Cardiac fibroblast (primary cell): ENCODE data around the gene GLE1.

Experiments
- DNase-seq, 2 donors: peaks; one replicate each; pipeline versions ENCODE4 v3.0.0 to v3.0.0-alpha.2; 2010; ENCODE audit warnings: low read depth in 2 of 2
- H3K4me3 ChIP-seq, 2 donors: replicated peaks in 1 of 2; 1 replicate in 1 of 2; 2 replicates in 1 of 2; pipeline ENCODE4 v1.5.1; 2011; ENCODE audit warnings: low read depth in 2 of 2, low read length in 2 of 2, mild to moderate bottlenecking in 2 of 2, moderate library complexity in 1 of 2
- TF ChIP-seq, protein P1 (sequence below): IDR thresholded peaks from one replicate; pipeline ENCODE4 v1.5.1; 2011; ENCODE audit warnings: low read depth, mild to moderate bottlenecking, low read length, inconsistent platforms

Gene GLE1

DNA sequence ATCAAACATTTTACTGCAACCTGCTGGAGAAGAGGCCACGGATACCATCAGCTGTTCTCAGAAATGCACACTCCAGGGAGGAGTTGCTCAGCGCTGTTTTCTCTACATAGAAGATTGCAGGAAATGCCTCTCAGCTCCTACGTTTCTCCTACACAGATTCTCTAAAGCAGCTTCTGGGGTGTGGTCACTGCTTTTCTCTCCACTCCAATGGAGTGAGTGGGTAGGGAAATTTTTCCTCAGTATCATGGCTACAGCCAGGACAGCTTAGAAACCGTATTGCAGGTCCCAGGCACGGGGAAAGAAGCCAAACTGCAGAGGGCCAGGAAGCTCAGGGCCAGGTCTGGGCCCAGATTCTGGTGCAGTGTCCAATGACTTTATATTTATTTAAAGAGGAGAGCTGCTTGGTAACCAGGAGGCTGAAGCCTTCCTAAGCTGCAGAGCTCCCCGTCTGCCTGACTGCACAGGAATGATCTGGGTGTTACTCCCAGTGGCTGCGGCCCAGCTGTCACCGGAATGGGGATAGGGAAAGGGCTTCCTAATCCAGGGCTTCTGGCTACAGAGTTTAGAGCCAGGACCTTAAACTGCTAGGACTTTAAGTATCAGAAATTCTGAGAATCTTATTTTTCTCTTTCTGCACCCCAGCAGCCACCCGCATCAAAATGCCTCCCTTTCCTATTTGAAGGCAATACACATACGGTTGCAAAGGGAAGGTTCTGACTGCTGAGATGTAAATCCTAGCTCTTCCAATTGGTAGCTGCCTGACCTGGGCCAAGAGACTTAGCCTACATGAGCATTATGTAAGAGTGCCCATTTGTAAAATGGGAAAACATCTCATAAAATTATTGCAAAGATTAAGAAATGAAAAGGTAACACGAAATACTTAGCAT, 46.5 kb downstream of the GLE1 start:
- H3K4me3 ChIP-seq, result peak overlapping the region; percentile 61 to 64
- DNase-seq, result peak; percentile 63 to 77
- TF ChIP-seq, protein P1, sequence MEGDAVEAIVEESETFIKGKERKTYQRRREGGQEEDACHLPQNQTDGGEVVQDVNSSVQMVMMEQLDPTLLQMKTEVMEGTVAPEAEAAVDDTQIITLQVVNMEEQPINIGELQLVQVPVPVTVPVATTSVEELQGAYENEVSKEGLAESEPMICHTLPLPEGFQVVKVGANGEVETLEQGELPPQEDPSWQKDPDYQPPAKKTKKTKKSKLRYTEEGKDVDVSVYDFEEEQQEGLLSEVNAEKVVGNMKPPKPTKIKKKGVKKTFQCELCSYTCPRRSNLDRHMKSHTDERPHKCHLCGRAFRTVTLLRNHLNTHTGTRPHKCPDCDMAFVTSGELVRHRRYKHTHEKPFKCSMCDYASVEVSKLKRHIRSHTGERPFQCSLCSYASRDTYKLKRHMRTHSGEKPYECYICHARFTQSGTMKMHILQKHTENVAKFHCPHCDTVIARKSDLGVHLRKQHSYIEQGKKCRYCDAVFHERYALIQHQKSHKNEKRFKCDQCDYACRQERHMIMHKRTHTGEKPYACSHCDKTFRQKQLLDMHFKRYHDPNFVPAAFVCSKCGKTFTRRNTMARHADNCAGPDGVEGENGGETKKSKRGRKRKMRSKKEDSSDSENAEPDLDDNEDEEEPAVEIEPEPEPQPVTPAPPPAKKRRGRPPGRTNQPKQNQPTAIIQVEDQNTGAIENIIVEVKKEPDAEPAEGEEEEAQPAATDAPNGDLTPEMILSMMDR, result no peak

DNA sequence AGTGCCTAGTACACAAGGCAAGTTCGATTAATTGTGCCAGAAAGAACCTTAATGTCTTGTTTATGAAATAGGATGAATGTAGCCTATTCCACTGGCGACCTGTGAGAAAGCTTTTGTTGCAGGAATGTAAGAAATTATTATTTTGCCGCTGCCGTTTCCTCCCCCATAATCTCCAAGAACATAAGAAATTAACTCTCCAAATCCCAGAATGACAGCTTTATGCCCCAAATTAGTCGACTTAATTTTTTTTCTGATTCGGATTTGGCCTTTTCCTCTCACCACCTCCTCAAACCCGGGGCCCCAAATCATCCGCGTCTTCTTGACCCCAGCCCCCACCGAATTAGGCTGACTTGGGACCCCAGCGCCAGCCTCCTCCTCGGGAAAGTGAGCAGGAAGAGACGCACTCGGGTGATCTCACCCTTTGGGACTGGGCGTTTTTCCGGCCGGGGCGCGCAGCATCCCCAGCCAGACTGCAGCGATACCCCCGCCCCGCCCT, 47.2 kb downstream of the GLE1 start:
- H3K4me3 ChIP-seq, result peak overlapping the region; percentile 61 to 64
- DNase-seq, result peak in 1 of 2 donors; percentile 31
- TF ChIP-seq, protein P1, result no peak

DNA sequence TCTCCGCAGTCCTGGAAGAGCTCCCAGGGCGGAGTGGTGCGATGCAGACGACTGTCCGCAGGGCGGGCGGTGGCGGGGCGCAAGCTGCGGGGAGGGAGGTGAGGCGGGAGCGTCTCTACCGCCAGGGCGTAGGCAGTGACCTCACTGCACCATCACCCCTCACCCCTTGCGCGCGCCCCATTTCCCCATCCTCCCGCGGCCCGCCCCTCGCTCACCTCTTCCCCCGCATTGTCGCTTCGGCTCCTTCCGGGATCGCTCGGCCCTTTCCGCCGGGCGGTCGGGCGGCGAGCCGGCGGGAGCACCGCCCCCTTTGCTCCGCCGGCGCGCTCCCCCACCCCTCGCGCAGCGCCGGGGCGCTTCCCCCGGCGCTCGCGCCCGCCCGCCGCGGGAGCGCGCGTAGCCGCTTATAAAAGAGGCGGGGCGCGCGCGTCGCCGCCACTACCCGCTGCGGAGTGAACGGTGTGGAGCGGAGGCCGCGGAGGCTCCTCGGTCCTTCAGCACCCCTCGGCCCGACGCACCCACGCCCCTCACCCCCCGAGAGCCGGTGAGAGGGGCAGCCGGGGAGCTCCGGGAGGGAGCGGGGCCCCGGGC, 47.7 kb downstream of the GLE1 start, which contains the start of gene SPTAN1:
TSS of gene SPTAN1 (plus strand) at position 435 of the 591 bp plus-strand sequence. CDS start 14,154 bp downstream, outside the sequence.
- DNase-seq, result peak; percentile 90 to 93
- TF ChIP-seq, protein P1, result no peak
- peak within 1 kb of the TSS; percentile 64 to 85 for H3K4me3 ChIP-seq

DNA sequence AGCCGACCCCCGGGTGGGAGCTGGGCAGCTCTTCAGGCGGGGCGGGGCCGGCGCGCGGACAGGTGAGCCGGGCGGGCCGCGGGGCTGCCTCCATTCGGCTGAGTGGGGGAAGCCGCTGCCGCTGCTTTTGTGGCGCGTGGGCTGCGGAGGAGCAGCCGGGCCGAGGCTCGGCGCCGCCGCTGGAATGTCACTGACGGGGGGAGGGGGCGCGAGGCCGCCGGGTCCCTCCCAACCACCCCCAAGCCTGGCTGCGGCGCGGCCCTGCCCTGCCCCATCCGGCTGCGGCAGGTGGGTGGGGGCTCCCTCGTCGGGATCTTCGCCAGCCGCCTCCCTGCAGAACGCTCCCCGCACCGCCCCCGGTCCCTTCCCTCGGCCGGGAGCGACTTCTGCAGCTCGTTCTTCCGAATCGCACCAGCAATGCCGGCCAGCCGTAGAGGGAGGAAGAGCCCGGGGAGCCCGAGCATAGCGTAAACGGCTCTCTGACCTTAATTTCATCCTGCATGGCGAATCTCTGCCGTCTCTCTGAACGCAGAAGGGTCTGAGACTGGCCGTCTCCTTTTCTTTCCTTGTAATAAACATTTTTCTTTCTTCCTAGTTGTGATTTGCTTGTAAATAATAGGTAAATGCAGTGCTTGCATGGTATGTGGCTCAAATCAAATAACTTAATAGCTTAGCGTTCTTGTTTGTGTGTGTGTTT, 48.4 kb downstream of the GLE1 start:
- TF ChIP-seq, protein P1, result no peak
- peak overlapping the region; percentile 64 to 85 for H3K4me3 ChIP-seq
- peak; percentile 26 to 47 for DNase-seq

DNA sequence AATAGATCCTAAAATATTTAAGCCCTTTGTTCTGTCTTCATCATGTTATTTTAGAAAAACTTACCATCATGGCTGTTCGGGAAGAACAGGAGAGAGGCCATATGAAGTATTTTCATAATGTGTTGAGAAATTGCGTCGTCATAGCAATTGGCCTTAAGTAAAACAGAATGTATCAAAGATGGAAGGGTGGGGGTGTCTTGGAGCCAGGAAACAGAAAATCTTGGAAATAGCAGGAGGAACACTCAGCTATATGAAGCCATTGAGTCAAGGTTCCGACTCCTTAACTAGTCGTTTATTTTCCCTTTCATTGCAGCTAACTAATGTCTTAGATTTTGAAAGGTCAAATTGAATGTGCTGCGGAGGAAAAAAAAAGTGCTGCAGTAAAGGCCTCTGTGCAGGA, 49.2 kb downstream of the GLE1 start:
- TF ChIP-seq, protein P1, result no peak
- peak; percentile 89 to 91 for DNase-seq
- H3K4me3 ChIP-seq, result peak overlapping the region; percentile 64 to 85

DNA sequence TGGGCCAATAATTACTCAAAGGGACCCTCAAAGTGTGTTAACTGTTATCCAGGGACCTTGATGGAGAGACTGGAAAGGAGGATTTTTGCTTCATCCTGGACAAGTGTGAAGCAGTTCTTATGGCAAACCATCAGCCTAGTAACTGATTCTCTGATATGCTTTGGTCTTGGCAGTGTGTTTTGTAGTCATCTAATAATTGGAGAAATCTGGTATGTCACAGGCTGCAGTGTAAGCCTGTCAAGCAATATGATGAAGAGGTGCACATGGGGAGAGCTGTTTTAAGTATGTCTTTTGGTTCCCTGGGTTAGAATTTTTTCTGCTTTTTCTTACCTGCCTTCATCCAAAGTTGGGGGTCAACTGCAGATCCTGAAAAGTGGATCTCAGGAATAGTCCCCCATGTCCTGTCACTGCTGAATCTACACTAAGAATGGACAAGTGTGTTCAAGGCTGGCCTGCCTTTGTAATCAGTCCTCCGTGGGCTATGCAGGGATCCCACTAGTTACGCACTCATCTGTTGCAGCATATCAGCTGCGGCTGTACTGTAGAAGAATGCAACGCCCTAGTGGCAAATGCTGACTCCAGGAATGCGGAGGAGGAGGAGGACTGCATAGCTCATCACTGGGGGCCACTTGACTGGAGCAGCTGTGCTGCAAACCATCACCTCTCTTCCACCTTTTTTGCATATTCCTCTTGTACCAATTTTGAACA, 49.8 kb downstream of the GLE1 start:
- TF ChIP-seq, protein P1, result no peak
- peak; percentile 93 to 94 for DNase-seq
- peak overlapping the region; percentile 64 to 85 for H3K4me3 ChIP-seq
